Neutrophil (primary cell): Measurements from ENCODE around the gene KIF4A.
"Not testable (repeated sequence)": the region's sequence is repeated elsewhere in the genome, so short reads cannot be mapped to it uniquely, and the experiment has no call there.

ENCODE experiments used
- H3K27ac ChIP-seq: fragments of 200-600 bp; sonication (generic); 2 replicates; pipeline ENCODE4 v1.5.1; 2016; ENCODE audit warnings: mild to moderate bottlenecking, moderate library complexity
- H3K27me3 ChIP-seq: fragments of 200-600 bp; sonication (generic); 2 replicates; pipeline ENCODE4 v1.6.0; 2016; ENCODE audit warnings: mild to moderate bottlenecking
- H3K36me3 ChIP-seq: fragments of 200-600 bp; sonication (generic); 2 replicates; pipeline ENCODE4 v1.5.1; 2017
- H3K4me1 ChIP-seq, 2 experiments: fragments of 200-600 bp in 1 of 2; sonication (generic) in 1 of 2; 1 replicate in 1 of 2; 2 replicates in 1 of 2; pipeline versions ENCODE4 v1.5.1 to v1.6.1; 2013 to 2016; ENCODE audit warnings: low read depth in 1 of 2, low read length in 1 of 2, mild to moderate bottlenecking in 1 of 2, moderate library complexity in 1 of 2; ENCODE audit not compliant: control insufficient read depth in 1 of 2, insufficient read depth in 1 of 2
- H3K4me3 ChIP-seq, 2 experiments: fragments of 200-600 bp in 1 of 2; sonication (generic) in 1 of 2; 1 replicate in 1 of 2; 2 replicates in 1 of 2; pipeline ENCODE4 v1.5.1; 2013 to 2016; ENCODE audit warnings: low read depth in 1 of 2, low read length in 1 of 2, mild to moderate bottlenecking in 1 of 2, moderate library complexity in 1 of 2
- H3K9me3 ChIP-seq: fragments of 200-600 bp; sonication (generic); 2 replicates; pipeline ENCODE4 v1.5.1; 2016
- CTCF ChIP-seq: fragments of 200-600 bp; sonication (generic); IDR thresholded peaks from 2 replicates; pipeline ENCODE4 v1.5.1; 2016; ENCODE audit warnings: antibody characterized with exemption

The KIF4A gene

GRCh38 chrX:70257423-70258288, 32.2 kb upstream of the KIF4A start:
- H3K9me3 ChIP-seq, result no peaks in the 10 kb centered on the region

DNA sequence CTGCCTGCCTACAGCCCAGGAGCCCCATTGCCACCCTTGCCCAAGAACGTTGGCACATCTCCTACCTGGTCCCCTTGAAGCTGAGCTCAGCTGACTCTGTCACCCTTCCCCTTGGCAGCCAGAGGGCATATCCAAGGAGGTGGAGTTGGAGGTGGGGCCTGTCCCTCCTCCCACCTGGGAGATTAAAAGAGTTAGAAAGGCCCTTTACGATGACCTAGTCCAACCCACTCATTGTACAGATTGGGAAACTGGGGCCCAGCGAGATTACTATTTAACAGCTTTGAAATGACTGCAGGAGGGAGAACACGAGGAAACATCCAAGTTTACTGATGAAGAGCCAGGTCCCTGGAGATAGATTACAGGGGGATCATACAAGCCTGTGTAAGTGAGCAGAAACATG, 29.8 kb upstream of the KIF4A start, which contains the start of gene P2RY4:
P2RY4 (minus strand) TSS at position 101 of the 400 bp plus-strand sequence. CDS start 580 bp downstream, outside the sequence.
- Histone ChIP-seq H3K4me1 (no peaks in the 10 kb centered on the region), H3K36me3 (no peaks in the 10 kb centered on the region), H3K9me3 (no peaks in the 10 kb centered on the region), H3K27ac (no peak within 1 kb of the TSS), H3K27me3 (no peaks in the 10 kb centered on the region), H3K4me3 (no peak within 1 kb of the TSS)
- no peak for TF ChIP-seq CTCF

More at GRCh38 chrX:70257423-70258288, 32.2 kb upstream of the KIF4A start:
- H3K4me3 ChIP-seq, result no peak overlapping the region
- no peaks in the 10 kb centered on the region for H3K4me1 ChIP-seq
- no peaks in the 10 kb centered on the region for H3K36me3 ChIP-seq
- TF ChIP-seq CTCF, result no peak
- H3K27me3 ChIP-seq, result no peaks in the 10 kb centered on the region
- H3K27ac ChIP-seq, result no peak overlapping the region

- Histone ChIP-seq H3K4me1 (no peaks in the 10 kb centered on the region), H3K27ac (no peak overlapping the region), H3K36me3 (no peaks in the 10 kb centered on the region), H3K9me3 (no peaks in the 10 kb centered on the region), H3K4me3 (no peak overlapping the region), H3K27me3 (no peaks in the 10 kb centered on the region)
- TF ChIP-seq CTCF, result no peak
Measured at GRCh38 chrX:70262952-70263567, 26.8 kb upstream of the KIF4A start.

GRCh38 chrX:70264784-70265183, 25.1 kb upstream of the KIF4A start:
- TF ChIP-seq CTCF, result no peak
- H3K36me3 ChIP-seq, result no peaks in the 10 kb centered on the region
- no peak overlapping the region for H3K4me3 ChIP-seq
- no peak overlapping the region for H3K27ac ChIP-seq
- H3K9me3 ChIP-seq, result no peaks in the 10 kb centered on the region
- H3K4me1 ChIP-seq, result no peaks in the 10 kb centered on the region
- no peaks in the 10 kb centered on the region for H3K27me3 ChIP-seq

DNA sequence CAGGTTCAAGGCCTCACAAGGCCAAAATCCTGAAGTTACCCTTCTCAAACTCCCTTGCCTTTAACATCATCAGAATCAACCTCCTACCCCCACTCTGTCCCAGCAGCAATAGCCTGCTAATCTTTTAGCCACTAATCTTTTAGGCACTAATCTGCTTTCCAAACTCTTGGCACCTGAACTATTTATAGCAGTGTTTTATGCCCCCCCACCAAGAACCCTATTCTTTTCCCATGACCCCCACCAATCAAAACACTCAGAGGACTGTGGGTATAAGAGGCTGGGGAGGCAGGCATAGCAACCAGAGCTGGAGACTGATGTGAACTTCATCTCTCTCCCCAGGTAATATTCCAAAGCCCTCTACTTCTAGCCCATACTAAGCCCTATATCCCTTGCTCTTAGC, 21.9 kb upstream of the KIF4A start, which contains the start of gene ARR3:
ARR3 (plus strand) TSS at position 301 of the 400 bp plus-strand sequence. CDS start 1,052 bp downstream, outside the sequence.
- Histone ChIP-seq H3K4me1 (no peaks in the 10 kb centered on the region), H3K27ac (no peak within 1 kb of the TSS), H3K4me3 (no peak within 1 kb of the TSS), H3K36me3 (no peaks in the 10 kb centered on the region), H3K27me3 (no peaks in the 10 kb centered on the region), H3K9me3 (no peaks in the 10 kb centered on the region)
- no peak for TF ChIP-seq CTCF

DNA sequence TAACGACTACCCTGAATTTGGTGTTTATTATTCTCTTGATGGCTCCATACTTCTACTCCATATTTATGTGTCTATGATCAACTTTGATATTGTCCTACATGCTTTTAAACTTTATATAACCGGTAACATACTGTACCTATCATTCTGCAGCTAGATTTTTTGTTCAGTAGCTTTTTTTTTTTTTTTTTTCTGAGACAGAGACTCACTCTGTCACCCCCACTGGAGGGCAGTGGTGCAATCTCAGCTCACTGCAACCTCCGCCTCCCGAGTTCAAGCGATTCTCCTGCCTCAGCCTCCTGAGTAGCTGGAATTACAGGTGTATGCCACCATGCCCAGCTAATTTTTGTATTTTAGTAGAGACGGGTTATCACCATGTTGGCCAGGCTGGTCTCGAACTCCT, 15.9 kb upstream of the KIF4A start:
- not testable (repeated sequence) for H3K27ac ChIP-seq, H3K36me3 ChIP-seq, H3K4me1 ChIP-seq, H3K4me3 ChIP-seq, H3K9me3 ChIP-seq, H3K27me3 ChIP-seq
